ENCODE data around the gene TBC1D10A.

Gene TBC1D10A

DNA sequence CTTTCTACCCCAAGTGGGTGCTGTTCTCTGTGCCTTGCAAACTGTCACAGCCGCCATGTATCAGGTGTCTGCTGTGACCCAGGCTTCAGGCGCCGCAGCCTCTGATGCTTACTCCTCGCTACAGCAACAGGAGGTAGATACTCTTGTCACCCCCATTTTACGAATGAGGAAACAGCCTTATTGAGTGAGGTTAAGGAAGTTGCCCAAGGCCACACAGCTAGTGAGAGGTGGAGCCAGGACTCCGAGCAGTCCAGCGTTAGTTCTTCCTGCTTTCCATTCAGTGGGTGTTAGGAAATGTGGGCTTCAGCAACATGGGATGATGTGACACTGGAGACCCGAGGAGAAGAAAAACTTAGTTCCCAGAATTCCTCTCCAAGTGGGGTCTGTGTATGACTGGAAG is 46.2 kb upstream of the TBC1D10A start:
- no peaks in the 10 kb centered on the region for H3K9me2 ChIP-seq (replicated peaks; ENCODE audit: low read depth, low read length)
- no peaks in the 10 kb centered on the region for H3K36me3 ChIP-seq (ENCODE audit: insufficient read depth, low read length)
- no peak overlapping the region for H2AFZ ChIP-seq (ENCODE audit: low read length)
- TF ChIP-seq, protein P1, sequence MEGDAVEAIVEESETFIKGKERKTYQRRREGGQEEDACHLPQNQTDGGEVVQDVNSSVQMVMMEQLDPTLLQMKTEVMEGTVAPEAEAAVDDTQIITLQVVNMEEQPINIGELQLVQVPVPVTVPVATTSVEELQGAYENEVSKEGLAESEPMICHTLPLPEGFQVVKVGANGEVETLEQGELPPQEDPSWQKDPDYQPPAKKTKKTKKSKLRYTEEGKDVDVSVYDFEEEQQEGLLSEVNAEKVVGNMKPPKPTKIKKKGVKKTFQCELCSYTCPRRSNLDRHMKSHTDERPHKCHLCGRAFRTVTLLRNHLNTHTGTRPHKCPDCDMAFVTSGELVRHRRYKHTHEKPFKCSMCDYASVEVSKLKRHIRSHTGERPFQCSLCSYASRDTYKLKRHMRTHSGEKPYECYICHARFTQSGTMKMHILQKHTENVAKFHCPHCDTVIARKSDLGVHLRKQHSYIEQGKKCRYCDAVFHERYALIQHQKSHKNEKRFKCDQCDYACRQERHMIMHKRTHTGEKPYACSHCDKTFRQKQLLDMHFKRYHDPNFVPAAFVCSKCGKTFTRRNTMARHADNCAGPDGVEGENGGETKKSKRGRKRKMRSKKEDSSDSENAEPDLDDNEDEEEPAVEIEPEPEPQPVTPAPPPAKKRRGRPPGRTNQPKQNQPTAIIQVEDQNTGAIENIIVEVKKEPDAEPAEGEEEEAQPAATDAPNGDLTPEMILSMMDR (conservative IDR thresholded peaks at IDR 0.05; ENCODE audit: low read length) = no peak
- no peak for TF ChIP-seq EZH2phosphoT487 (IDR thresholded peaks at IDR 0.05; ENCODE audit: borderline replicate concordance)
- no peaks in the 10 kb centered on the region for H3K9me3 ChIP-seq (ENCODE audit: insufficient read depth, low read depth, low read length)
- H3K27me3 ChIP-seq (ENCODE audit: insufficient read depth, low read length, poor library complexity, severe bottlenecking) = no peaks in the 10 kb centered on the region
- no peak overlapping the region for H3K9ac ChIP-seq (ENCODE audit: low read depth, low read length, poor library complexity, severe bottlenecking)
- no peaks in the 10 kb centered on the region for H4K20me1 ChIP-seq (ENCODE audit: insufficient read depth, low read length, poor library complexity, severe bottlenecking)
- H3K4me1 ChIP-seq (ENCODE audit: insufficient read depth, low read length, poor library complexity, severe bottlenecking) = no peaks in the 10 kb centered on the region
- H3K79me2 ChIP-seq (ENCODE audit: insufficient read depth, low read length) = no peaks in the 10 kb centered on the region
- H3F3A ChIP-seq (ENCODE audit: low read depth) = no peaks in the 10 kb centered on the region
- H3K4me3 ChIP-seq (ENCODE audit: low read length, poor library complexity, severe bottlenecking) = no peak overlapping the region
- no peak overlapping the region for H3K4me2 ChIP-seq (ENCODE audit: low read depth, low read length, poor library complexity, severe bottlenecking)

DNA sequence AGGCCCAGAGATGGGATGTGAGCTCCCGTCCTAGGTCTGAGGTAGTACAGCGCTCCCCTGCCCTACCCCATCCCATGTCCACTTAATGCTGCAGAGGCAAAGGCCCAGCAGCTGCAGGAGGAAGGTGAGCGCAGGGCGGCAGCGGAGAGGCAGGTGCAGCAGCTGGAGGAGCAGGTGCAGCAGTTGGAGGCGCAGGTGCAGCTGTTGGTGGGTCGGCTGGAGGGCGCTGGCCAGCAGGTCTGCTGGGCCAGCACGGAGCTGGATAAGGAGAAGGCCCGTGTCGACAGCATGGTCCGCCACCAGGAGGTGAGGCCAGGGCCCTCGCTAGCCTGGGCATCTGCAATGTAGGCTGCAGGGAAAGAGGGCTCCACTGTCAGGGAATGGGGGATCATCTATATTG is 45.2 kb upstream of the TBC1D10A start:
- no peak overlapping the region for H3K9ac ChIP-seq (ENCODE audit: low read depth, low read length, poor library complexity, severe bottlenecking)
- TF ChIP-seq, protein P1 (conservative IDR thresholded peaks at IDR 0.05; ENCODE audit: low read length) = no peak
- no peak for TF ChIP-seq EZH2phosphoT487 (IDR thresholded peaks at IDR 0.05; ENCODE audit: borderline replicate concordance)

DNA sequence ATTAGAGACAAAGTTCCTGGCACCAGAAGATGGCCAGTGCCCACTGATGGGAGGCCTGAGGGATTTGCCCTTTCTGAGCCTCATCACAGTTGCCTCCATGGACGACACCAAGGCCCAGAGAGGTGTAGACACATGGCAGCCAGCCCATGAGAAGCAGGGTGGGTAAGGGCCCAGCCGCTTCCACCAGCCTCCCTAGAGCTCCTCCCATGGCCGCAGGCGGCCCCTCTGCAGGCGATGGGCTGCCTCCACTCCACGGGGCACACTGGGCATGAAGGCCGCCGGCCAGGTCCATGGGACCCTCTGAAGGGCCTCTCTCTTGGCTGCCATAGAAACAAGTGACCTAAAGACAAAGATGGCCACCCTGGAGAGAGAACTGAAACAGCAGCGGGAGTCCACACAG is 44.6 kb upstream of the TBC1D10A start:
- H2AFZ ChIP-seq (ENCODE audit: low read length) = no peak overlapping the region
- H3K4me1 ChIP-seq (ENCODE audit: insufficient read depth, low read length, poor library complexity, severe bottlenecking) = no peaks in the 10 kb centered on the region
- no peaks in the 10 kb centered on the region for H3F3A ChIP-seq (ENCODE audit: low read depth)
- H3K9me3 ChIP-seq (ENCODE audit: insufficient read depth, low read depth, low read length) = no peaks in the 10 kb centered on the region
- H3K27me3 ChIP-seq (ENCODE audit: insufficient read depth, low read length, poor library complexity, severe bottlenecking) = no peaks in the 10 kb centered on the region
- no peak overlapping the region for H3K4me2 ChIP-seq (ENCODE audit: low read depth, low read length, poor library complexity, severe bottlenecking)
- H3K9me2 ChIP-seq (replicated peaks; ENCODE audit: low read depth, low read length) = no peaks in the 10 kb centered on the region
- TF ChIP-seq, protein P1 (conservative IDR thresholded peaks at IDR 0.05; ENCODE audit: low read length) = no peak
- no peak for TF ChIP-seq EZH2phosphoT487 (IDR thresholded peaks at IDR 0.05; ENCODE audit: borderline replicate concordance)
- H3K9ac ChIP-seq (ENCODE audit: low read depth, low read length, poor library complexity, severe bottlenecking) = no peak overlapping the region
- H3K36me3 ChIP-seq (ENCODE audit: insufficient read depth, low read length) = no peaks in the 10 kb centered on the region
- H4K20me1 ChIP-seq (ENCODE audit: insufficient read depth, low read length, poor library complexity, severe bottlenecking) = no peaks in the 10 kb centered on the region
- no peaks in the 10 kb centered on the region for H3K79me2 ChIP-seq (ENCODE audit: insufficient read depth, low read length)
- H3K4me3 ChIP-seq (ENCODE audit: low read length, poor library complexity, severe bottlenecking) = no peak overlapping the region

More for the DNA sequence above, 45.2 kb upstream of the TBC1D10A start:
- Histone ChIP-seq H3F3A (ENCODE audit: low read depth) (no peaks in the 10 kb centered on the region), H3K4me2 (ENCODE audit: low read depth, low read length, poor library complexity, severe bottlenecking) (no peak overlapping the region), H3K79me2 (ENCODE audit: insufficient read depth, low read length) (no peaks in the 10 kb centered on the region), H3K9me2 (replicated peaks; ENCODE audit: low read depth, low read length) (no peaks in the 10 kb centered on the region), H3K27me3 (ENCODE audit: insufficient read depth, low read length, poor library complexity, severe bottlenecking) (no peaks in the 10 kb centered on the region), H3K9me3 (ENCODE audit: insufficient read depth, low read depth, low read length) (no peaks in the 10 kb centered on the region), H4K20me1 (ENCODE audit: insufficient read depth, low read length, poor library complexity, severe bottlenecking) (no peaks in the 10 kb centered on the region), H3K36me3 (ENCODE audit: insufficient read depth, low read length) (no peaks in the 10 kb centered on the region), H2AFZ (ENCODE audit: low read length) (no peak overlapping the region), H3K4me1 (ENCODE audit: insufficient read depth, low read length, poor library complexity, severe bottlenecking) (no peaks in the 10 kb centered on the region), H3K4me3 (ENCODE audit: low read length, poor library complexity, severe bottlenecking) (no peak overlapping the region)
